Measurements from ENCODE around the gene C22orf31.
A peak's percentile ranks its signal among the peaks of the same experiment; 100 is the strongest.

The C22orf31 gene

GRCh38 chr22:29029202-29030000 is 32.2 kb downstream of the C22orf31 start:
- DNase-seq (ENCODE audit: low spot score) = no peak

GRCh38 chr22:29028468-29028867 is 33.2 kb downstream of the C22orf31 start:
- no peak for DNase-seq (ENCODE audit: low spot score)

- no peak for DNase-seq (ENCODE audit: low spot score)
Observed at GRCh38 chr22:29026579-29026978, 35.1 kb downstream of the C22orf31 start.

GRCh38 chr22:29023172-29023796 is 38.3 kb downstream of the C22orf31 start:
- no peak for DNase-seq (ENCODE audit: low spot score)

- DNase-seq (ENCODE audit: low spot score) = no peak
Observed at GRCh38 chr22:29022101-29022817, 39.4 kb downstream of the C22orf31 start.

GRCh38 chr22:29018293-29019189 is 43.1 kb downstream of the C22orf31 start:
- DNase-seq (ENCODE audit: low spot score) = no peak

- no peak for DNase-seq (ENCODE audit: low spot score)
Observed at GRCh38 chr22:29016067-29016938, 45.3 kb downstream of the C22orf31 start.

GRCh38 chr22:29014773-29015172 is 46.9 kb downstream of the C22orf31 start:
- no peak for DNase-seq (ENCODE audit: low spot score)

- no peak for DNase-seq (ENCODE audit: low spot score)
Observed at GRCh38 chr22:29014293-29014692, 47.3 kb downstream of the C22orf31 start.

GRCh38 chr22:29012952-29013351 is 48.7 kb downstream of the C22orf31 start:
- DNase-seq (ENCODE audit: low spot score) = no peak

- no peak for DNase-seq (ENCODE audit: low spot score)
Observed at GRCh38 chr22:29012101-29012433, 49.6 kb downstream of the C22orf31 start.

GRCh38 chr22:29011240-29012100 is 50.2 kb downstream of the C22orf31 start:
- DNase-seq (ENCODE audit: low spot score) = peak; percentile 32

GRCh38 chr22:29009148-29009547 is 52.5 kb downstream of the C22orf31 start:
- no peak for DNase-seq (ENCODE audit: low spot score)

All from iPS-NIHi11 (cell line).